Activated T-cell treated with anti-CD3 and anti-CD28 coated beads for 1 hour (primary cell): ENCODE data around the gene LYST.
"Not testable (repeated sequence)": the region's sequence is repeated elsewhere in the genome, so short reads cannot be mapped to it uniquely, and the experiment has no call there.

Source experiments
- DNase-seq: peaks from one replicate; pipeline ENCODE4 v3.0.0-alpha.2; 2020; ENCODE audit warnings: low read depth

The LYST gene

DNA sequence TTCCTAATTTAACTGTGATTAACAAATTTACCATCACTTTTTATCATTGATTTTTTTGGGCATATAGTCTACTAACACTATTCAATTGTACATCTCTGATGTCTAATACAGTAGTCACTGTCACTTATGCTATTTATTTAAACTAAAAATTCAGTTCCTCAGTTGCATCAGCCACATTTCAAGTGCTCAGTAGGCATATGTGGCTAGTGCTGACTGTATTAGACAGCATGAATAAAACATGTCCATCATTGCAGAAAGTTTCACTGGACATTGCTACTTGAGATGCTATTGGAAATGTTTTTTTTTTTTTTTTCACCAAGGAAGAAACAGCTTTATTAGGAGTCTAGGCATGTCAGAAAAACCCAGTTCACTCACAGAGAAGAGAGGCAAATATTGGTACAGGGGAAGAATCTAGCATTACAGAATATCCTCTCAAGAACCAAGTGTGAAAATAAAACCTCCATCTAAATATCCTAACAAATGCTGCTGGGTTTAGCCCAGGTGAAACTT lies 109.1 kb downstream of the LYST start:
- no peak for DNase-seq

DNA sequence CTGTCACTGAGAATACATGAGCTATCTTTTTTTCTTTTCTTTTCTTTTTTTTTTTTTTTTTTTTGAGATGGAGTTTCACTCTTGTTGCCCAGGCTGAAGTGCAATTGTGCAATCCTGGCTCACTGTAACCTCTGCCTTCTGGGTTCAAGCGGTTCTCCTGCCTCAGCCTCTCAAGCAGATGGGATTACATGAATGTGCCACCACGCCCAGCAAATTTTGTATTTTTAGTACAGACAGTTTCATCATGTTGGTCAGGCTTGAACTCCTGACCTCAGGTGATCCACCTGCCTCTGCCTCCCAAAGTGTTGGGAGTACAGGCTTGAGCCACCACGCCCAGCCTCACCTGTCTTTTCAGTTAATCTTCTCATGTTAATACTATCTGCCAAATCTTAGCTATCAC lies 112.5 kb downstream of the LYST start:
- not testable (repeated sequence) for DNase-seq

DNA sequence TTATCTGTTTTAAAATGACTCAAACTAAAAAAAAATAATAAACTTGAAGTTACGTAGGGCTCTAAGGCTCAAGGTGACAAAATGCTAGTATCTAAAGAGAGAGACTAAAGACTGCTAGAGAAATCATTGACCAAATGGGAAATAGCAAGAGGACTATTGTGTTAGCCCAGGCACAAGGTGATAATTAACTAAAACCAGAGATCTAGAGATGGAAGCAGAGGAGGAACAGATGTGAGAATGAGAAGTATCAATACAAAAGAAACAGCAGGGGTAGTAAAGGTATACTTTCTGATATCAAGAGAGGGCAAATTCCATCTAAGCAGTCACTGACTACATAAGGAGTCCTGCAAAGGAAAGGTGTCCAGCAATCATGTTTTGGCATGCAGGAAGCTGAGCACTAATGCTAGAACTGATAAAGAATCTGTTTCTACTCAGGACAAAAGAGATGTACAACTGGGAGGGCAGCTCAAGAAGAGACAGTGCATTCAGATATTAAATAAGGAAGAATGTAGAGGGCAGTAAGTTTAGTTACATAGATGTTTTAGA lies 116.9 kb downstream of the LYST start:
- DNase-seq, result no peak

DNA sequence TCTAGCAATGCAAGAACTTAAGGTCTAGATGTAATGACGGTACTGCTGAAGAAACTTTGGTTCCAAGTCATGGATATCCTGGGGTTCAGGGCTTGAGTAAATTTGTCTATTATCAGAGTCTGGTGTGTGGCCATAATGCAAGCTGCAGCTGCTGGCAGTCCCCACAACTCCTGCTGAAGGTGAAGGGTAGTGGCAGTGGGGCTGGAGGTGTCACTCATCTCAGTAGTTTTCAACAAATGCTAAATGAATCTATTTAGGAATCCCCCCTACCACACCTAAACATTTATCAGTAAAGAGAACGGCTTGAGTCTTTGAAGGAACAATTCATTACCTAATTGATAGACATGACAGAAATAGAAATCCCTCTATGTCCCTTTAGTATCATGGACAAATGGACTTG lies 118.0 kb downstream of the LYST start:
- DNase-seq, result no peak

DNA sequence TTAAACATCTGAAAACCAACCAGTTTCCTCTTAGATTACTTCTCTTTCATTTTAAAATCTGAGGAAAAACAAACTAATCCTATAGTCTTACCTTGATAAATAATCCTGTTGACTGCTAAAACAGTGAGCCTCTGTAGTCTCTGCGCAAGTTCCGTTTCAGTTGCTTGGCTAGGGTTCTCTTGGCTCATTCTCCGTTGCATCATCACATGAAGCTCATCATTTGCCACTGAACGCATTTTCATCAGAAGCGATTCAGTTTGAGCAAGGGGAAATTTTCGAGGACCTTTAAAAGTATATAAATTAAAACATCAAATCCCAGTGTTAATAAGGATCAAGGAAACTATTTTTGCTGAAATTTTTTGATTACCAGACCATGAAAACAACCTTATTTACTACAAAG lies 120.5 kb downstream of the LYST start:
- DNase-seq, result no peak

DNA sequence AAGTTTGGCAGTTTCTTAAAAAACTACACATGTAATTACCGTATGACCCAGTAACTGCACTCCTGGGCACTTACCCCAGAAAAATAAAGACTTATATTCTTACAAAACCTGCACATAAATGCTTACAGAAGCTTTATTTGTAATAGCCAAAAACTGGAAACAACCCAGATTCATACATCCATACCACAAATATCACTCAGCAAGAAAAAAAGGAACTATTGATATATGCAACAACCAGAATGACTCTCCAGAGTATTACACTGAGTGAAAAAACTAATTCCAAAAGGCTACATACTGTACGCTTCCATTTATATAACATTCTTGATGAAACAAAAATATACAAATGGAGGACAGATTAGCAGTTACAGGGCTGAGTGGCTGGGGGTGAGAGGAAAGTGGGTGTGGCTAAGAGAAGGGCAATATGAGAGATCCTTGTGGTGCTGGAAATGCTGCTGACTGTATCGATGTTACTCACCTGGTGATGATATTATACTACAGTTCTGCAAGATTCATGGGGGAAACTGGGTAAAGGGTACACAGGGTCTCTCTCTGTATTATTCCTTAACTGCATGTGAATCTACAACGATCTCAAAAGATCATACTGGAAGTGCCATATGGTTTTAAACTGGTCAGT lies 121.1 kb downstream of the LYST start:
- no peak for DNase-seq

DNA sequence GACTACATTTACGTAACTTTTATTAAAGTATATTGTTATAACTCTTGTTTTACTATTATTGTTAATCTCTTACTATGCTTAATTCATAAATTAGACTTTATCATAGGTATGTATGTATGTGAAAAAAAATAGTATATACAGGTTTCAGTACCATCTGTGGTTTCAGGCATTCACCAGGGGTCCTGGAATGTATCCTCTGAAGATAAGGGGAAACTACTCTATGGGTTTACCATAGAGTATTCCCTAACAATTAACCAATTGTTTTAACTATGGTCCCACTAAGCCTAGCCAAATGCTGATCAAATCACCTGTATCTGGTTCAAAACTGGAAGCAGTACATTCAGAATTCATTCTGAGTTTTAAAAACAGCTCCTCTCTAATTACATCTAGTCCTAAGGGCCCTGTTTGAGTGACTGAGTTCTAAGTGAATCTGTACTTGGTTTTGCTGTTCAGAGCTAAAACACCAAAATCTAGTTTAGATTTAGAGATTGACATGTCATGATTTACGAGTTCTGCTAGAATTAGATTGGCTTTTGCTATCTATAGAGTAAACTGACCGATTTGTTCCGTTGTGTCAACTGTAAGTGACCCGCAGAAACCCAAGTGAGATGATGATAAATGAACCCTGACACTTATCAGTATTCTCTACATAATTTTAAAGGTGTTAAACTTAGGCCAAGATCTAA lies 123.6 kb downstream of the LYST start:
- no peak for DNase-seq

DNA sequence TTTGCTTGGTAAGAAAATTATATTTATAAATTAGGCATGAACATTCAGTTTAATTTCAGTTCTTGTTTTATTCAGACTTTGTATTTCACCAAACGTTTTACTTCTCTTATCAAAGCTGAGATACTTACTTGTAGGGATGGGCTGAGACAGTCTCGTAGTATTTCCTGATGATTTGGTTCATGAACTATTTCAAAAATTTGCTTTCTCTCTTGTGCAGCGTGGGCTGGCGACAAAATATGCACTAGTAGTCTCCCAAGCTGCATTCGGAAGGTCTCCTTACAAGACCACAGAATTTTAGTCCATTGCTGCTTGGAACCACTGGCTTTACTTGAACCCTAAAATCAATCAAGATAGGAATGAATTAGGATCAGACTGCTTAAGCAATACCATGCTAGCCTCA lies 125.4 kb downstream of the LYST start:
- DNase-seq, result no peak

DNA sequence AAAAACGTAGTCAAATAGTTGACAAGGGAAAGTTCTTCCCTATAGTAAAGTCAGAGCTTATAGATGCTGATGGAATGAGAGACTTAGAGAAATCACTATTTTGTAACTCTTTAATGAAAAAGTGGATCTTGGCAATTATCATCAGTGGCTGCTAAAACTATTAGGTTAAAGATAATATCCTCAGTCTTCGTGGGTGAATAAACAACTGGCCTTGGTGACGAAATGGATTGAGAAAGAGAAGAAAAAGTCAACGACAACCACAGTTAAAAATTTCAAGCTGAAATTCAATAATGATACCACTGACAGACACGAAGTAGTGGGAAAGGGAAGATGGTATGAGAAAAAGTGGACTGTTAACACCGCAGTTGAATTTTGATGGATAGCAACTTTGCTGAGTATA lies 127.1 kb downstream of the LYST start:
- no peak for DNase-seq

DNA sequence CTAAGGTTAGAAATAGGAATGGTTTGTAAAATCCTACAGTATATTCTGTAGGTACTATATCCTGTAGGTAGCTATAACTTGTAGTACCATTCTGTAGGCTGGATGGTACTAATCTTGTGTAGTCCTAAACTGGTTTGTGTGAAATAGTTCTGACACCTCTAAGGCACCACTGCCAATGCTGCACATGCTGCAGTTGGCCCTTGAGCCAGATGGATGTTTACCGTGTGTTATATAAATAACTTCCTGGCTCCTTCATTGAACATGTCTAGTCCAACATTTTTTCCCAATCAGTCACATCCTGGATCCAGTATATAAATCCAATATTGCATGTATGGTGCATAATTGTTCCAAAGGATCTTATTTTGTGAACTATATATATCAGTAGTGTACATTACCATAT lies 127.6 kb downstream of the LYST start:
- DNase-seq, result no peak

DNA sequence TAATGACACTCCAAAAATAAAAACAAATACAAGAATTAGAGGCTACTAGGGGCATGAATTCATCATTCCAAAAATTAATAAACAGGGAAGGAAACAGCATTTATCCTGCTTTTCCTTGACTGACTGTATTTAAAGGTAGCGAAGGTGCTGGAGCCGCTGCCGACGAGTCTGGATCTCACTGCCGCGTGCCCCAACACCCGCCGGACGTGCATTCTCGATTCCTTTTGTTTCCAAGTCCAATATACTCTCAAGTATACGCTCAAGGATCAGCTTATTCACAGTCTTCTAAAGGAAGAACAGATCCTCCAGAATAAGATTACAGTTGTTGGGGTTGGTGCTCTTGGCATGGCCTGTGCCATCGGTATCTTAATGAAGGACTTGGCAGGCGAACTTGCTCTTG lies 129.0 kb downstream of the LYST start:
- no peak for DNase-seq

DNA sequence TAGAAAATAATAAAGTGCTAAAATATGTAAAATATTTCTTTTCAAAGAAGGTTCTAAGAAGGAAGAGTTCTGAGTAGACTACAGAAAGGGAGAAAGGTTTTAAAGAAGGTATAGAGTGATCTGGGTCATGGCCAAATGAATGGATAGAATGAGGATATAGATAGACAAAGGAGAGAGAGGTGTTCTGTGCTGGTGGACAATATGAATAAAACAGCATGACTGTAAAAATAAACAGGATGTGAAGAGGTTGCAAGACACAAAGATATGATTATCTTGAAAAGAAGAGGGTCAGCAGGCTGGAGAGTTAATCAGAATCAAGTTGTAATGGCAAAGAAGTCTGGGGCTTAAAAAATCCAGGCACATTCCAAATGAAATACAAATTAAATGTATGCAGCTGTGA lies 130.4 kb downstream of the LYST start:
- DNase-seq, result no peak

DNA sequence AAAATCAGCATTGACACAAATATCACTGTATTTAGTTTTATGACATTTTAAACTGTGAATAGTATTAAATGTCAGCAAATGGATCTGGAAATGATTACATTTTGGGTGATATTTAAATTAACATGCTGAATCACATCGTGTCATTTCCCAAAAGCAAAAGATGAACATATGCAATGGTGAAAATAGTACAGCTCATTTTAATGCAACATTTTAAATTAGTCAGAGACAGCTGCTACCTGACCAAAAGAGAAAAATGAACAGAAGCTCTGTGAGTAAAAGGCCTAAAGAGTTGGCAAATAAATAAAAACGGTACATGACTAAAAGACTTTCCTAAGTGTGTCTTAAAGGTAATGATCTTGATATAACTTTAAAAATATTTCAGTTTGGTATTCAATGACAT lies 131.1 kb downstream of the LYST start:
- no peak for DNase-seq

DNA sequence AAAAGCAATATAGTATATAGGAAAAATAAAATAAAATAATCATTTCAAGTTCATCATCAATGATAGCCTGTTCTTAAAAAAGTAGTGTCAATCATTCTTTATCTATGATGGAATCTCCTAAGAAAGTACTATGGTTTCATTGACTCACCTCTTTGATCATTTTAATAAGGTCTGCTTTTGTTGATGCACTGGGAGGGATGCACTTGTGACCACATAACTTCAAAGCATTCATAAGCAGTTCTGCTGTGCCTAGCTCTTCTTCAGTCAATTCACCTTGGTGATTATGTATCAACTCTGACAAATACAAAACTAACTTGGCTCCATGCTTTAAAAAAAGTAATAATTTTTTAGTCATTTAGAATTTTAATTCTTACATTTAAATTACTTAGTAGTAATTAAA lies 132.4 kb downstream of the LYST start:
- no peak for DNase-seq

DNA sequence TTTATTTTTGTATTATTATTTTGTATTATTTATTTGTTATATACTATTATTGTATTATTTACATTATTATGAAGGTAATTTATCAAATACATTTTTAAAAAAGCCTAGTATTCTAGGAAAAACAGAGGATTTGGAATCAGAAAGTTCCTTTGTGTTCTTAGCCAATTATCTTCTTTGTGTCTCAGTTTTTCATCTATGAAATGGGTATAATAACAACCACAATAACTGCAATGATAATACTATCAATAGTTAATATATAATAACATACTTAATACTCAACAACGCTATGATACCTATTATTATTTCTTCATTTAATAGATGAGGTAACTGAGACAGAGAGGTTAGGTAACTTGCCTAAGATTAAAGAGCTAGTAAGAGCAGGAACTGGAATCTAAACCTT lies 136.7 kb downstream of the LYST start:
- DNase-seq, result no peak

DNA sequence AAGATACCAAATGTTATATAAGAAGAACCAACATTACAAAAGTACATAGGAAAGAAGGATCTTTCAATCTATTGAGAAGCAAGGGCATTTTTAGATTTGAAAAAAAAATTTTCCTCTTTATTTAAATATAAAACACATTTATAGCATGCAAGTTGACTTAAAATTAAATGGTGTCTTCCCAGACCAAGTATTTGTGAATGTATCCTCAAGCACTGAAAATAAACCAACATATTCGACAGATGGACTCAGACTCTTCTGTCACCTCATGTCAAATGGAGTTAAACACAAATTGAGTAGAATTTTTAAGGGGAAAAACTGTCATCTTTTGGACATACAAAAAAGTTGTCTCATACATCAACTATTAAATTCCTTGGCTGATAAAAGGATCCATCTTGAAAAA lies 140.1 kb downstream of the LYST start:
- DNase-seq, result no peak

DNA sequence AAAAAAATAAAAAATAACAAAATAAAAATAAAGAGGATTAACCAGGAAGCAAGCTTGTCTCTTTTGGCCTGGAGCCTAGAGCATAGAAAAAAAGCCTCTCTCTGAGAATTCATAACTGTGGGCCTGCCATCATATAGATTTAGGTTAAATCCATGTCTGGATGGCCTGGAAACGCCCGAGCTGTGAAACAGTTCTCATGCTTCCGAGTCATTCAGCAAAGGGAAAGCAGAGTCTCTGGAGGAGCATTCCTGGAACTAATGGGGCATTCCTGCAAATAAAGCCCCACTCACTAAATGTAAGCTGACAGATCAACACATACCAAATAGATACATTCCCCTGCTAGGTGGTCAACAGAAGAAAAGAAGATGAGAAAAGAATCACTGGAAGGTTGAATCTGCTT lies 141.3 kb downstream of the LYST start:
- DNase-seq, result no peak

DNA sequence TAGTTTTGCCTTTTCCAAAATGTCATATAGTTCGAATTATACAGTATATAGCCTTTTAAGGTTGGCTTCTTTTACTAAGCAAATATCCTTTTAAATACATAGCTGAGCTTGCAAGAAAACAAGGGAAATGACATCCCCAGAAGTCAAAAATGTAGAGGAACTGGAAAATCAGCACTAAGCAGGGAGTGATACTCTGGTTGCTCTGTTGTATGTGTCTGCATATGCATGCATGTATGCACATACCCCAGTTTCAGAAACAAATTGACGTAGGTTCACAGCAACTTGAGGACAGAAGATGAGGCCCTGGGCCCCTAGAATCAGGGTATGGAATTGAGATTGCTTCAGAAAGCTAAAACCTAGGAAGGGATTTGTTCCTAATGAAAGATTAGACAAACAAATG lies 142.0 kb downstream of the LYST start:
- no peak for DNase-seq

DNA sequence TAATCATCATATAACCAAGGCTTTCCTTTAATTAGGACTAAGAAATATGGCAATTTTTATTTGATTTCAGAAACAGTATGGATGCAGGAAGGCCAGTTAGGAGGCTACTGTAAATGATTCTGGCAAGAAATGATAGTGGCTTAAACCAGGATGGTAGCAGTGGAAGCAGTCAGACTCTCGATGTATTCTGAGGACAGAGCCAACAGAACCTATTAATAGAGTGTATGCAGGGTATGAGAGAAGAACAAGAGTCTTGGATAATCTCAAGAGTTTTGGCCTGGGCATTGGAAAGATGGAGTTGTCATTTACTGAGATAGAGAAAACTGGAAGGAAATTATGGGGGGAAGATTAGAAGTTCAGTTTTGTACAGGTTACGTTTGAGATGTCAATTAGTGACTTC lies 143.8 kb downstream of the LYST start:
- DNase-seq, result no peak

DNA sequence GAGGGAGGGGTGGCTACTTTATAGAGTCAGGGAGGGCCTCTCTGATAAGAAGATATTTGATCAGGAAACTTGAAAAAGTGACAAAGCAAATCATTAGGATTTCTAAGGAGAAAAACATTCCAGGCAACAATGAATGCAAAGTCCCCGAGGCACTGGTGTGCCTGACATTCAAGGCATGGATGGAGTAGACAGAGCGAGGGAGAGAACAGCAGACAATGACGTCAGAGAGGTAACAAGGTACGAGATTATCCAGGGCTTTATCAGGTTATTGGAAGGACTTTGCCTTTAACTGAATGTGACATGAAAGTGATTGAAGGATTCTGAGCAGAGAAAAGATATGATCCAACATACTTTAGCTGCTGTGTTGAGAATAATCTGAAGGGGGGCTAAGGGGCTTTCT lies 144.7 kb downstream of the LYST start:
- no peak for DNase-seq

DNA sequence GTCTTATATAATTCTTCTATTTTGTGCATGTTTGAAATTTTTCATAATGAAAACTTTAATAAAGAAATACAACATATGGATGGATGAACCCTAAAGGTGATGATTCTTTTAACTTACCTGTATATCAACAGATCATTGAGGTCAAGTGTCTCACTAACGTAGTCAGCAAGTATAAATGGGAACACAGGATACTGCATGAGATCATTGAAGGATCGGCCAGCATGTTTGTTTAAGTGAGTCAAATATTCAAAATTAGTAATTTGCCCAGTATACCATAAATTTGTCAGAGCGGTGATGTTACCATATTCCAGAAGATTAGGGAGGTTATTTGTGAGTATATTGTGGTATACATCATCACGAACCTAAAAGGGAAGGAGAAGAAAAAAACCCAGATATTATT lies 146.2 kb downstream of the LYST start:
- no peak for DNase-seq

DNA sequence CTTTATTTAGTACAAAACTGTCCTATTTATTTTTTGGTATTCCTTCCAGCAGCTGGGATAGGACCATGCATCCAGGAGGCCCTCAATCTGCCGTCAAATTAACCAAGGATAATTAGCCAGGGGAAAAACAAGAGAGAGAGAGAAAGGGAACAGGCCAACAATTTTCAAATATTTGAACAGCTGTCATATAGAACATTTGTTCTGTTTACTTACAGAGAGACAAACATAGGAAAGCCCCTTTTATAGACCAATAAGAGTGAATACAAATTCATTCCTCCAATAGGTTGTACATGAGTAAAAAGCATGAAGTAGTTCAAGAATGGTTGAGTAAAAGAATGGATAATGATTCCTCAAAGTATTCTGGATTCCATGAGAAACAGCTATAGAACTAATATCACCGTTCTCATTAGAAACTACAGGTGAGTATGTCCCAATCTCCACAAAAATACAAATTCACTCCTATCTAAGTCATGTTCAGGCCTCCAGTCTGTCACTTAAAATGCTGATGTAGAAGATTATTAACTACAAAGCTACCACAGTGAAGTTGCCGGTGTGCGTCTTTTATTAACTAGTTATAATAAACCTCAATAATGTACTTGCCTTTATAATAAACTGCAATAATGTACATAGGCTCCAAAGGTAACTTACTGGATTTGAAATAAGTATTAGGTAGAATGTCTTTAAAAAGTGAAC lies 152.4 kb downstream of the LYST start:
- no peak for DNase-seq

DNA sequence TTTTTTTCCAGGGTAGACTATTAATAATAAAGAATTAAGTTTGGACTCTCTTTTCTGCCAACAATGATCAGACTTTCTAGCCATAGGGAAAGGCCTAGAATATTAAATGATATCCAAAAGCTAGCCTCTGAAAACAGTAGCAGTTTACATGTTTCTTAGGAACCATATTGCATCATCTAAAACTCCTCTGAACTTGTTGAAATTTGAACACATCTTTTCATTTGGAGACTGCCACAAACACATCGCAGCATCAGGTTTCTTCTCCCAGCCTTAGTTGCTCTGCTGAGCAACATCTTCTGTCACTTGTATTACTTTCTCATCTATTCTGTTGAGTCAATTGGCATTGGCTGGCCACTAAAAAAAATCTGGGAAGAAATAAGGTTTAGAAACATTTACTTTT lies 153.9 kb downstream of the LYST start:
- no peak for DNase-seq
